ENCODE data around the gene CACHD1.

CACHD1 gene

GRCh38 chr1:64645735-64646134 lies 175.8 kb downstream of the CACHD1 start:
- Histone ChIP-seq H3K4me3 (no peak overlapping the region), H3K27ac (no peak overlapping the region)
- no peak for DNase-seq (ENCODE audit: low spot score)
- TF ChIP-seq, protein P1, sequence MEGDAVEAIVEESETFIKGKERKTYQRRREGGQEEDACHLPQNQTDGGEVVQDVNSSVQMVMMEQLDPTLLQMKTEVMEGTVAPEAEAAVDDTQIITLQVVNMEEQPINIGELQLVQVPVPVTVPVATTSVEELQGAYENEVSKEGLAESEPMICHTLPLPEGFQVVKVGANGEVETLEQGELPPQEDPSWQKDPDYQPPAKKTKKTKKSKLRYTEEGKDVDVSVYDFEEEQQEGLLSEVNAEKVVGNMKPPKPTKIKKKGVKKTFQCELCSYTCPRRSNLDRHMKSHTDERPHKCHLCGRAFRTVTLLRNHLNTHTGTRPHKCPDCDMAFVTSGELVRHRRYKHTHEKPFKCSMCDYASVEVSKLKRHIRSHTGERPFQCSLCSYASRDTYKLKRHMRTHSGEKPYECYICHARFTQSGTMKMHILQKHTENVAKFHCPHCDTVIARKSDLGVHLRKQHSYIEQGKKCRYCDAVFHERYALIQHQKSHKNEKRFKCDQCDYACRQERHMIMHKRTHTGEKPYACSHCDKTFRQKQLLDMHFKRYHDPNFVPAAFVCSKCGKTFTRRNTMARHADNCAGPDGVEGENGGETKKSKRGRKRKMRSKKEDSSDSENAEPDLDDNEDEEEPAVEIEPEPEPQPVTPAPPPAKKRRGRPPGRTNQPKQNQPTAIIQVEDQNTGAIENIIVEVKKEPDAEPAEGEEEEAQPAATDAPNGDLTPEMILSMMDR (IDR thresholded peaks at IDR 0.05) = no peak

- no peak overlapping the region for H3K4me3 ChIP-seq
- no peak overlapping the region for H3K27ac ChIP-seq
- no peak for DNase-seq (ENCODE audit: low spot score)
- TF ChIP-seq, protein P1 (IDR thresholded peaks at IDR 0.05) = no peak
These were observed 180.5 kb downstream of the CACHD1 start for GRCh38 chr1:64650411-64650810.

DNA sequence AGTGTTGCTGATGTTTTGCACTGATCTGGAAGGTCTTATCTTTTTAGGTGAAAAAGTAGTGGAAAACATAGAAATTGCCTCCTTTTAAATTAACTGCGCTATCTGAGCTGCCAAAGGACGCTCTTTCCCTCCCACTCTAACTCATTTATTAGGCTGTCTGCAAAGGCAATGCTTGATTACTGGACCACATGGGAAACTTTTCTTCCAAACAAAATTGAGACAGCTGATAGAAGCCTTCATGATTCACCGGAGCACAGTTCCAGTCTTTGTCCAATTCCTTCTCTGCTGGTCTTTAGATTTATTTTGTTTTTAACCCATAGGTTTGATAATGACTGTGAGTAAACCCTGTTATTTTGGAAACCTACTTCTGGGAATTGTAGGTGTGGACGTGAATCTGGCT lies 181.9 kb downstream of the CACHD1 start:
- no peak for DNase-seq (ENCODE audit: low spot score)
- no peak overlapping the region for H3K27ac ChIP-seq
- H3K4me3 ChIP-seq = no peak overlapping the region
- TF ChIP-seq, protein P1 (IDR thresholded peaks at IDR 0.05) = no peak

DNA sequence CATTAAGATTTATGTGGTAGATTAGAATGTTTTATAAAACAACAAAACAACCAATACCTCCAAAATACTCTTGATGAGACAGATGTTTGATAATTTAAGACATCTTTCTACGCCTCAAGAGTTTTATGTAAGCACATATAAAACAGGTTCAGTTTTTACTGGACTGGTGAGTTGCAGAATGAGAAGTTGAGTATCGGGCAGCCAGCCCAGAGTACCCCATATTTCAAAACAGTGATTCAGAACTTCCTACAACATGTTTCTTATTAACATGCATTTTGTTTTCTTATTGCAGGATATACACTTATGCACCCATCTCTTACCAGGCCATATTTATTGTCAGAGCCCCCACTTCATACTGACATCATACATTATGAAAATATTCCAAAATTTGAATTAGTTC lies 183.5 kb downstream of the CACHD1 start:
- DNase-seq (ENCODE audit: low spot score) = no peak

DNA sequence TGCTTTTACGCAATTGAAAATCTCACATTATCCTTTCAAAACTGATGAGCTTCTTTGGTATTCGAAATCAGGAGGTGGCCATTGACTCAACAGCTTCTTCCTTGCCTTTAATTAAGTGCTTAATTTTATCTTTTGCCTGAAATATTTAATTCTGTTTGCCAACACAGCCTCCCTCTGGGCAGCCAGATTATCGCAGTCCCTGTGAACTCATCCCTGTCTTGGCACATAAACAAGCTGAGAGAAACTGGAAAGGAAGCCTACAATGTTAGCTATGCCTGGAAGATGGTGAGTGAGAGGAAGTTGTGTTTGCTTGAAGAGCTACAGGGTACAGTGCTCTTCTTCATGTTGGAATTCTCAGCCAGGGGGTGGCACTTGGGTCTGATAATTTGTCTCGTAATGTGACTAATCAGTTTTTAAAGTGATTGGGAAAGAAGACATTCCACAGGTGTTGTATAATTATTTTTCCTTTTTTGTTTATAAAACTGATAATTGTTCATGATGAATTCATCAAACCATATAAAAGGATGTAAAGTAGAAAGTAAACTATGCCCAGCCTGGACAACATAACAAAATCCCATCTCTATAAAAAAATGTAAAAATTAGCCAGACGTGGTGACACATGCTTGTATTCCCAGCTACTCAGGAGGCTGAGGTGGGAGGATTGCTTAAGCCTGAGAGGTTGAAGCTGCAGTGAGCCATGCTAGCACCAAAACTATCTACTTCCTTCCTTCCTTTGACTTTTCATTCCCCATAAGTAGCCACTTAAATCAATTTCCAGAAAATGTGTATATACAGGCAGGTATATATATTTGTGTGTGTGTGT lies 184.8 kb downstream of the CACHD1 start:
- Histone ChIP-seq H3K4me3 (no peak overlapping the region), H3K27ac (no peak overlapping the region)
- TF ChIP-seq, protein P1 (IDR thresholded peaks at IDR 0.05) = no peak
- no peak for DNase-seq (ENCODE audit: low spot score)

More for the DNA sequence above, 183.5 kb downstream of the CACHD1 start:
- Histone ChIP-seq H3K4me3 (no peak overlapping the region), H3K27ac (no peak overlapping the region)
- TF ChIP-seq, protein P1 (IDR thresholded peaks at IDR 0.05) = no peak

- no peak overlapping the region for H3K27ac ChIP-seq
- no peak overlapping the region for H3K4me3 ChIP-seq
- DNase-seq (ENCODE audit: low spot score) = no peak
- TF ChIP-seq, protein P1 (IDR thresholded peaks at IDR 0.05) = no peak
These were observed 185.9 kb downstream of the CACHD1 start for GRCh38 chr1:64655861-64656260.
